NCI-H69 (cell line): ENCODE measurements around the gene HLA-DQB2.
"Not testable (repeated sequence)": the region's sequence is repeated elsewhere in the genome, so short reads cannot be mapped to it uniquely, and the experiment has no call there.

Source experiments
- DNase-seq: peaks from one replicate; lab custom pipeline; 2025; lab: John Stamatoyannopoulos, UW

HLA-DQB2 gene

DNA sequence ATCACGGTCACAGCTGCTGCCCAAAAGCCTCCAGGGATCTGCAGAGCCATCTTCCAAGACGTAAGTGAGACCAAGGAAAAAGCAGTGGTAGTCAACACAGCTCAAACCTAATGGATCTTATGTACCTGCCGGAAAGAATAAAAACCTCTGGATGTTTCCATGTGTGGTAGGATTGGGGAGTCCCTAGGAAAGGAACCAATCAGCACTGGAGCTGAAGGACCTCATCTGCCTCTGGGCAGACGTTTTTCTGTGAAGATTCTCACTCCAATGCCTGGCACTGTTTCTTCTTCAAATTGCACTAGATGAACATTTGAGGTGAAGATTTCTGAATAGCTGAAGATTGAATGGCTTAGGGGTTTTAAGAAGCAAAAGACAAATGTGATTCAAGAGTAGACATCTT lies at the start of gene HLA-DQB2:
Gene HLA-DQB2 (minus strand): TSS at position 112 of the 400 bp plus-strand sequence. CDS start 62 bp downstream, at position 50.
- DNase-seq = no peak

DNA sequence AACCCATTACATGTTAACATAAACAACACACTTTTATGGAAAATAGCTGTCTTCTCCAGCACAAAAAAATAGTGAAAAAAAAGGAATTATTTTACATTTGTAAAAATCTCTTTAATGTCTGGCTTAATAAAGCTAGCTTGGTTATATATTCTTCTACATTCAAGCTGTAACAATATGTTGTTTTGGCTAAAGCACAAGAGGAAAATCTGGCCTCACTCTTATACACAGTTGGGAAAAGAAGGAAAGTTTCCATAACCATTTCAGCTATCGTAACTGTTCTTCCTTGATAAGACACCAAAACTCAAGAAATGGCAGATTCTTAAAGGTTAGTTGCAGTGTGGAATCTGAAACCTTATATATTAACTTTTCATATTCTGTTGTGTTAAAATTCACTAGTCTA lies 45.8 kb upstream of the HLA-DQB2 start:
- DNase-seq = no peak

DNA sequence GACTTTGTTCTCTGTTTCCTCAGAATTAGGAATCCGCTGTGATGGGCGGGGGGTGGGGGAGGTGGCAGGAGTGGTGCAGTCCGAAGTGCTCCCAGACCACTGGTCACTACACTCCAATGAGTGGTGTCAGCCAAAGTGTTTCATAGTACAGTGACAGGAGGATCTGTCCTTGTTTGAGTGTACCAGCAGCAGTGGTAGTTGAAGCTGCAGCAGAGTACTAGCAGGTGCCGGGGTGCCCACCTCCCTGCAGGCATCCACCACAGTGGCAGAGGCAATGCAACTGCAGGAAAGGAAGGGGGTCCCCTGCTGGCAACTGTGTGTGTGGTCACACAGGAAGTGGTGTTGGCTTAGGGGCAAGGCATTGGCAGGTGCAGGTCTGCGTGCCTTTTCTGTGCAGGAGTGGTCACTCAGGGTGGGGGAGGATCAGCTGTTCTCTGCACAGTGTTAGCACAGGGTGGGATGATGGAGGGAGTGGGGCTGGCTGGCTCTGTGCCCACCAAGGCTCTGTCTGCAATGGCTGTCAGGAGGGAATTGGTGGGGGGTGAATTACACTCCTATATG lies 43.8 kb upstream of the HLA-DQB2 start:
- DNase-seq = peak; percentile 7

DNA sequence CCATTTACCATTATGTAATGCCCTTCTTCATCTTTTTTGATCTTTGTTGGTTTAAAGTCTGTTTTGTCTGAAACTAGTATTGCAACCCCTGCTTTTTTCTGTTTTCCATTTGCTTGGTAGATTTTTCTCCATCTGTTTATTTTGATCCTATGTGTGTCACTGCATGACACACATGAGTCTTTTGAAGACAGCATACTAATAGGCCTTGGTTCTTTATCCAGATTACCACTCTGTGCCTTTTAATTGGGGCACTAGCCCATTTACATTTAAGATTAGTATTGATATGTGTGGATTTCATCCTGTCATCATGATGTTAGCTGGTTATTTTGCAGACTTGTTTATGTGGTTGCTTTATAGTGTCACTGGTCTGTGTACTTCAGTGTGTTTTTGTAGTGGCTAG lies 42.1 kb upstream of the HLA-DQB2 start:
- DNase-seq = not testable (repeated sequence)

DNA sequence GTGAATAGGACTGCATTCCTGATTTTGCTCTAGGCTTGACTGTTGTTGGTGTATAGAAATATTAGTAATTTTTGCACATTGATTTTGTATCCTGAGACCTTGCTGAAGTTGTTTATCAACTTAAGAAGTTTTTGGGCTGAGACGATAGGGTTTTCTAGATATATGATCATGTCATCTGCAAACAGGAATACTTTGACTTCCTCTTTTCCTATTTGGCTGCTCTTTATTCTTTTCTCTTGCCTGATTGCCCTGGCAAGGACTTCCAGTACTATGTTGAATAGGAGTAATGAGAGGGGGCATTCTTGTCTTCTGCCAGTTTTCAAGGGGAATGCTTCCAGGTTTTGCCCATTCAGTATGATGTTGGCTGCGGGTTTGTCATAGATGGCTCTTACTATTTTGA lies 40.1 kb upstream of the HLA-DQB2 start:
- no peak for DNase-seq

DNA sequence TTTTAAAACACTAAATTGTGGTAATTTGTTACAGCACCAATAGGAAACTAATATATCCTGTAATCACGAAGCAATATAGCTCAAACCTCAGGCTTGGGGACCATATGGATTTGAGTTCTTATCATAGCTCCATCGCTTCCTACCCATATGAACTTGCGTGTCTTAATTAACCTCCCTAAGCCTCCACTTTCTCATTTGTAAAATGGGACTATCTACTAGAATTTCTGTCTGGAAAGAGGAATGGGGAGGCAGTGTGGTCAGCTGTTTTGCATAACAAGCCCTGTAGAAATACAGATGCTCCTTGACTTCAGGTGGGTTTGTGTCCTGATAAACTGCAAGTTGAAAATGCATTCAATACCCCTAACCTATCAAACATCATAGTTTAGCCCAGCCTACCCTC lies 36.4 kb upstream of the HLA-DQB2 start:
- no peak for DNase-seq

DNA sequence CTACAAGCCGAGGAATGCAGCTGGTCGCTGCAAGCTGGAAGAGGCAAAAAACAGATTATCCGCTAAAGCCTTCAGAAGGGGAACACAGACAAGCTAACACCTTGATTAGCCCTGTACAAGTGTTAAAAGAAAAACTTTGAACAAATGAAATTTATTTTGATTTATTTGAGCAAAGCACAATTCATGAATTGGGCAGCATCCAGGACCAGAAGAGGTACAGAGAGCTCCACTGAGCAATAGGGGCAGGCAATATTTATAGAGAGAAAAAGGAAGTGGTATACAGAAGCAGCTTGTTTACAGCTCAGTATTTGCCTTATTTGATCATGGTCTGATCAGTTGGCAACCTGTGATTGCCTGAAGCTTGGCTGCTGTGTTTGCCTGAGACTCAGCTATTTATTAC lies 35.8 kb upstream of the HLA-DQB2 start:
- no peak for DNase-seq

DNA sequence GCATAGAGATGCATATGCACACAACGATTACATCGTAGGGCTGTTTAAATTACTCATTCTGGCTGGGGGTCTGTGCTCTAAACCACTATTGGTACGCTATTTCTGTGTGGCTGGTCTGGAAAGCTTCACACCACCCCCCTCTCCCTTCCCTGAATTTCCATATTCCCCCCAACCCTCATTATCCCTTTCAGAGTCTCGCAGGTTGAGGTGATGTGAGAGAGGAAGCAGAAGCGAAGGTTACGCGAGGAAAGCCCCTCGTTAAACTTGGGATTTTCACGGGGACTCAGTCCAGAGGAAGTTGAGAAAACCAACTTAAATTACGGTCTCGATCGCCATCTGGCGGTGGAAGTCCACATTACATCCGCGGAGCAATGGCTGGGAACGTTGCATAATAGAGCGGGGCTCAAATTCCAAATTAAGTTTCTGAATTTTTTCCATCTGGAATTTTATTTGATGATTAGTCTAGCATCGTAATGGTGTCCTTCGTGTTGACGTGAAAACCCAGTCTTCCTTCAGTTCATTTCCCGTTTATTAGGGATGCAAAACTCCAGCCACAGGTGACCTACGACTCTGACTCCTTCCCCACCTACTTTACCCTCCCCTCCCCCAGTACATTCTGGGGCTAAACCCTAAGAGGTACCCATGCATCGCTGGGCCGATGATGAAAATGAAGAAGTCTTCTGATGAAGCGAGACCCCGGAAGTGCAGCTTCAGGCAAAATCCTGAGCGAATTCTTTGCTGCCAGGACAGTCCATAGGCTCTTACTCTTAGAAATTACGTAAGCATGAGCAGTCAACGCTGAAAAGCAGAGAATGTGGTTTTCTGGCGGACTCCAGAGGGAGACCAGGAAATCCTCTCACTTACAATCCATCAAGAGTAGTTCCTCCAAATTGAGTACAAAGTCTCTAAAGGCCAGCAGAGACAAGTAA lies 33.8 kb upstream of the HLA-DQB2 start:
- peak; percentile 49 for DNase-seq

DNA sequence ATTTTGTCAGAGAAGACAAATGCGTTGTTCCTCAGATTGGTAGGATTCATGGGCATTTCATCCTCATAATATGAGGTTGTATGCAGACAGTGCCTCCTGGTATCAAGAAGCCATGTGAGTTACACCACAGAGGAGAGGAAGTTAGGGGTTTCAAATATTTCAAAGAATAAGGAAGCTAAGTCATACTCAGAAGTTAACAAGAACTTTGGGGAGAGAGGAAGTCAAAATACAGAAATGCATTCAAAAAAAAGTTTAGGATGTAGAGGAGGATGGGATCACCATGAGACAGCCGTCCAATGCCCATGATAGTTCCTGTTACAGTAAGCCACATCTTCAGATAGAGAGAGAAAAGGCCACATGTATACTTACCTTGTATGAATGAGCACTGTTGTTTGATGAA lies 31.2 kb upstream of the HLA-DQB2 start:
- DNase-seq = no peak

DNA sequence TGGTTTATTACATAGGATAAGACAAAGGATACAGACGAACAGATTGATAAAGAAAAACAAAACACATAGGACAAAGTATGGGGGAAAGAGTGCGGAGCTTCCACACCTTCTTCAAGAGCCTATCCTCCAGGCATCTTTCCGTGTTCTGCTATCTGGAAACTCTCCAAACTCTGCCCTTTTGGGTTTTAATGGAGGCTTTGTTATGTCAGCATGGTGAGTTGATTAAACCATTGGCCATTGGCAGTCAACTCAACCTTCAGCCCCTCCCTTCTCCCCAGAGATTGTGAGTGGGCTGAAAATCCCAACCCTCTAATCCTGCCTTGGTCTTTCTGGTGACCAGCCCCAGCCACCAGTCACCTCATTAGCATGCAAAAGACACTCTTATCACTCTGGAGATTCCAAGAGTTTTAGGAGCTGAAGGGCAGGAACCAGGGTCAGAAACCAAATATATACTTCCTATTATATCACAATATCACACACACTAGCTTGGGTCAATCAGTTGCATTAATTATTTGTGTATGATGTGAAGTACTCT lies 29.6 kb upstream of the HLA-DQB2 start:
- no peak for DNase-seq

DNA sequence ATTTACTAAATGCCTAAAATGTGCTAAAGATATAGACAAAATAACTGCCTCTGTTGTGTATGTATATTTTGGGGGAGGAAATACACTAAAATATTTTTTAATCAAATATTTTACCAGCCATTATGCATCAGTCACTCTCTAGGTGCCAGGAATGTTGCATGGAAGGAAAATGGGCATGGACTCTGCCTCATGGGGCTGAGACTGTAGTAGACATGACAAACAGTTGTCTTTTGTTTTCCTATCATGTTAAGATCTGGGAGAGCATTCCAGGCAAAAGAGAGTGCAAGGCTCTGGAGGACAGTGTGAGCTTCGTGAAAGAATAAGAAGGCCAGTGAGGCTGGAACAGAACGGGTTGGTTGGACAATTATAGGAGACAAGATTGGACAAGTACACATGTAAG lies 27.0 kb upstream of the HLA-DQB2 start:
- DNase-seq = no peak

DNA sequence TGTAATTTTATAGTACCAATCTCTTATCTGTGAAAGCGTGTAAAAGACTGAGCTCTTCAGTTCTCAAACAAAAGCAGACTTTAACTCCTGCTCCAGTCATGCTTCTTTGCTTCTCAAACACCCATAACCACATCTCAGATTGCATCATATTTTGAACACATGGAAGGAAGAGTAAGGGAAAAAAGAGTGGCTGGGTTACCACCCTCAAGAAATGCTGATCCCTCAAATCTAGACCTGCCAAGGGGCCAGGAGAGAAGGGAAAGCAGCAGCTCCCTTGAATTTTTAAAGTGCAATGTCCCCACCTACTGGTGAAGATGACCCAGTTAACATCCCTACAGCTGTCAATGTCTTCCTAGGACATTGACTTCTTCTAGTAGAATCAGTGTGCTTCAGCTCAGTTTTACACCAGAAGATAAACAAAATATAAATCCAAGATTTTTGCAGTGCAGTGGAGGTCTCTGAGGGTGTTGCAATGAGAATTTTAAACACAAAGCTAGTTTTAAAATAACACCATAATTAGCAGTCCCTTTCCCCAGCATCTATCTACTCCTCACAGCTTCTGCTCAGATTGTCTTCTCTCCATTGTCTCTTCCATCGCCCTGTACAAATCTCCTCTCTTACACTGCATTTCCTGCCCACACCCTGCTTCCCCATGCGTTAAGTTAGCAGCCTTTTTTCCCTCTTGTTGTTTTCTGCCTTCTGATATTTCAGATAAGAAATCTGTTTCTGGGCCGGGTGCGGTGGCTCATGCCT lies 22.6 kb upstream of the HLA-DQB2 start:
- DNase-seq = peak; percentile 40

DNA sequence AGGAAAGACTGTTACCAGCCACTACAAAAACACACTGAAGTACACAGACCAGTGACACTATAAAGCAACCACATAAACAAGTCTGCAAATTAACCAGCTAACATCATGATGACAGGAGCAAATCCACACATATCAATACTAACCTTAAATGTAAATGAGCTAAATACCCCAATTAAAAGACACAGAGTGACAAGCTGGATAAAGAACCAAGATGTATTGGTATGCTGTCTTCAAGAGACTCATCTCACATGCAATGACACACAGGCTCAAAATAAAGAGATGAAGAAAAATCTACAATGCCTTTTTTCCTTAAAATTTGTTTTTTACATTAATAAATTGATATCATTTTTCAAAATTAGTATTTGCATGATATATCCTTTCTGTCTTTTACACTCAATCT lies 19.6 kb upstream of the HLA-DQB2 start:
- DNase-seq = not testable (repeated sequence)

DNA sequence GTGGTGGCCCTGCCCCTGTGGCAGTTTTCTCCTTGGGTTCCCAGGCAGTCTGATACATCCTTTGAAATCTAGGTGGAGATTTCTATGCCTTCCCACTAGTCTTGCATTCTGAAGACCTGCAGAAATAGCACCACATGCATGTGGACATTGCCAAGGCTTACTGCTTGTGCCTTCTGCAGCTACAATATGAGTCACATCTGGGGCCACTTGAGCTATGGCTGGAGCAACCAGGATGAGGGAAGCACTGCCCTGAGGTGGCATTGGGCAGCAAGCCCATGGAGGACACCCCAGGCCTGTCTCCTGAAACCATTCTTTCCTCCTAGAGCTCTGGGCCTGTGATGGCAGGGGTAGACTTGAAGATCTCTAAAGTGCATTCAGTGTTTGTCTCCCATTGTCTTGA lies 15.7 kb upstream of the HLA-DQB2 start:
- no peak for DNase-seq

DNA sequence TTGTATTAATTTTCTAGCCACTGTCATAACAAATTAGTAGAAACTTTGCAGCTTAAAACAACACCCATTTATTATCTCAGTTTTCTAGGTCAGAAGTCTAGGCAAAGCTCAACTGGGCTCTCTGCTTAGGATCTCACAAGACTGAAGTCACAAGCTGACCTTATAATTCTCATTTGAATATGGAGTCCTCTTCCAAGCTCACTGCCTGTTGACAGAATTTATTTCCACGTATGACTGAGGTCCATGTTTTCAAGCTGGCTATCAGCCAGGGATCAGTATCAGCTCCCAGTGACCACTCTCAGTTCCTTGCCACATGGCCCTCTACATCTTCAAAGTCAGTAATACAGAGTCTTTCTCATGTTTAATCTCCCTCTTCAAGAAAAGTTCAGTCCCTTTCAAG lies 11.7 kb upstream of the HLA-DQB2 start:
- no peak for DNase-seq

DNA sequence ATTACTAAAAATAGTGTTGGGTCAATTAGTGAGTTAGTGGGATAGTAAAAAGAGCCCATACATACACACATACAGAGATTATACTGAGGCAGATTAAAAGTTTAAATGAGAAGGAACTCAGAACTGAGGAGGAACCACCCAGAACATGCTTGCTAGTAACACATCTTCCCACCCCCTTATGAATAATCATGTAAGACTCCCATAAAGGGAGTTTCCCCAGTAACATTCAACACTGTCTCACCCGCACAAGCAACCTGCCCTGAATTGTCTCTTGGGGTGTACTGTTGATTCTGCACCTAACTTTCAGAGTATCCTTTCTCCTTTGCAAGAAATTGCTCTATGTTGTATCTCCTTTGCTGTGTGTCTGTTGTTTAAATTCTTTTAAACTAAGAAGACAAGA lies 11.1 kb upstream of the HLA-DQB2 start:
- DNase-seq = no peak

DNA sequence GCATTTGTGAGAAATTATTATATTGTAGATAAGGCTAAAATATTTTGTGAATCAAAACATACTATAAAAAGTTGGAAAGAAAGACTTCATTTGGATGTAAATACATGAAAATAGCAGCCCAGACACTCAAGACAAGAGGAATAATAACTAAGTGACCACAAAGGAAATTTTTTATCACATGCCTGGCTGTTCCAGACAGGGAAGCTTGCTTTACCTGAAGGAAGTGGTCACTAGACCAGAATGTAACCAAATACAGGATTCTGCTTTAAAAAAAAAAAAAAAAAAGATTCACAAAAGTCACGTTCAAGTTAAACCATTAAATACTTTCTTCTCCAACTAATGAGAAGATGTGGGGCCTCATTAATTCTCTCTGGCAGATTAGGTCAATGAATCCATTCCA lies 9.3 kb upstream of the HLA-DQB2 start:
- DNase-seq = no peak

DNA sequence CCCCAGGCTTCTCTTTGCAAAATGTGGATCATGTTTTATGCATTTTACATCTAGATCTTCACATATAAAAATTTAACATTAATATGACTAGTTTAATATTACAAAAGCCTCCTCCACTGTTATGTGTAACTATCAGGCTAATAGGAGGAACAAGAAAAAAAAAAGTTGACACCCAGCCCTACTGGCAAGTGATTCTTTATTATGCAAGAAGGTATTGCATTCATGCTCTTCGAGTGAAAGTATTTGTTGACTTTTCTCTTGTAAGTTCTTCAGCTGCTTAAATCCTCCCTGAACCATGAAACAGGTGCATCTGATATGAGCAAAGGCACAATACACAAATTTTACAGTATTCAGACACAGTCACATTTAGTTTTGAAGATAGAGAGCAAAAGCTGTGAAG lies 716 bp upstream of the HLA-DQB2 start:
- no peak for DNase-seq

DNA sequence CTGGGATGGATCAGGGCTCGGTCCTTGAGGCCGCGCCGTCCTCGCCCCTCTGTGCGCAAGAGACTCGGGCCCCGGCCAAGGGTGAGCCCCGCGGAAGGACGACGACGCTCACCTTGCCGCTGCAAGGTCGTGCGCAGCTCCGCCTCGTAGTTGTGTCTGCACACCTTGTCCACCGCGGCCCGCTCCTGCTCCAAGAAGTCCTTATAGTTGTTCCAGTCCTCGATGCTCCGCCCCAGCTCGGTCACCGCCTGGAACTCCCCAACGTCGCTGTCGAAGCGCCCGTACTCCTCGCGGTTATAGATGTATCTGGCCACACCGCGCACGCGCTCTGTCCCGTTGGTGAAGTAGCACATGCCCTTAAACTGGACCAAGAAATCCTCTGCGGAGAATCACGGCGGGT lies 1.8 kb downstream of the HLA-DQB2 start:
- no peak for DNase-seq

DNA sequence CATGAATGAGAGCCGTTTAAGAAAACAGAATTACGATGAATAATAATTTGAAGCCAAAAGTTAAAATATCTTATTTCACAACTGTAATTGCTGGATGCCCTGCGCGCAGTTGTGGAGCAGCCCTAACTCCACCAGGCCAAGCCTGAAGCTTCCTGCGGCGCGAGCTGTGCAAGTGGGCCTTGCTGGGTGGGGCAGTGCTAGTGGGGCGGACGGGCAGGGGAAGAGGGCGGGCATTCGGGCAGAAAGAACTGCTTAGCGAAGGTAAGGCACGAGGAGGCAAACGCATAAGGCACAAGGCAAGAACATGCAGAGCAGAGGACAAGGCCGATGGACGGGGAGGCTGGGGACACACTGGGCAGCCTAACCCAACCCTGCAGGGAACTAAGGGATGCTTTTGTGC lies 2.3 kb downstream of the HLA-DQB2 start:
- DNase-seq = no peak

DNA sequence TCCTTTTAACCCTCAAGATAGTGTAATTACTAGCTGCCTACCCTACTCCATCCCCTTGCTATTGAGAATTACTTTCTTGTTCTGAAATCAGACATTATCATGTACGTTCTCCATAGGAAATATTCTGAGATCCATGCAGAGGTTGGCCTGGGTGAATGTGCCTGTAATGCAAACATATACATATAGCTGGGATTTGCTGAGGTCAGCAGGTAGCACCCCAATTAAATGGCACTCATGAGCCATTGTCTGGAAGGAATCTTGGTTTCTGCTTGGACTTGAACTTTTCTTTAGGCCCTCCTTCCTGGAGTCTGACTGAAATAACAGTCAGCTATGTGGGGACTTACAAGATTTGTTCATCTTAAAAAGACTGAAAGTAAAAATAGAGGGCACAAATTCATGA lies 3.7 kb downstream of the HLA-DQB2 start:
- no peak for DNase-seq

DNA sequence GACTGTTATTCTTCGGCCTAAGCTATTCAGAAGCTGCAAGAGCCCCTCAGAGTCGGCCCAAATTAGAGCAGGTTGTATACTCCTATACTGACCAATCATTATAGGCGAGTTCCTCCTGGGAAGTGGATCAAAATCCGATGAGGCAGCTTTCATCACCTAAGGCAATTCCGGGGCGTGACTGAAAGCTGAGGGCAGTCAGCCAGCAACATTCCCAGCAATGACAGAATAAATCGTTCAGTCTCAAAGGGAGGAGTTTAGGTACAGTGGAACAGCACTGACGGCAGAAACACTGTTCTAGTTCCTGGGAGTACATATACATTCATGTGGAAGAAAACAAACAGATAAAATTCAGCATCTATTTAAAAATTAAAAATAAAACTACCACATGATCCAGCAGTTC lies 10.8 kb downstream of the HLA-DQB2 start:
- peak; percentile 9 for DNase-seq

DNA sequence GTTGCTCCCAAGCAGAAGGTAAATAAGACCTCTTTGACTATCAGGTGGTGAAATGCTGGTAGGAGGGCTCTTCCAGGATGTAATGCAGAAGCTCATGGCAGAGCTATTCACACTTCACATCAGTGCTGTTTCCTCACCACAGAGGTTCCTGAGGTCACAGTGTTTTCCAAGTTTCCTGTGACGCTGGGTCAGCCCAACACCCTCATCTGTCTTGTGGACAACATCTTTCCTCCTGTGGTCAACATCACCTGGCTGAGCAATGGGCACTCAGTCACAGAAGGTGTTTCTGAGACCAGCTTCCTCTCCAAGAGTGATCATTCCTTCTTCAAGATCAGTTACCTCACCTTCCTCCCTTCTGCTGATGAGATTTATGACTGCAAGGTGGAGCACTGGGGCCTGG lies 17.7 kb downstream of the HLA-DQB2 start:
- not testable (repeated sequence) for DNase-seq
